ENCODE data around the gene CELA3A.
"Not testable (repeated sequence)": the region's sequence is repeated elsewhere in the genome, so short reads cannot be mapped to it uniquely, and the experiment has no call there.

GRCh38 chr1:21974699-21975098, 26.8 kb upstream of the CELA3A start:
- TF ChIP-seq CTCF (IDR thresholded peaks at IDR 0.05; ENCODE audit: insufficient read depth, low read depth, low read length); EZH2 (IDR thresholded peaks at IDR 0.05; ENCODE audit: insufficient read depth, low read length): not testable (repeated sequence)

Data from astrocyte (in vitro differentiated cells and primary cell).